ENCODE measurements around the gene BPIFB6. TPM values are rescaled to one million over a fixed set of nuclear protein-coding genes. Genes with fewer than 3 reads are reported as not detected.

The BPIFB6 gene
- polyA plus RNA-seq, 1 donor (not counting 4 experiments of a cell fraction or from before 2014, with no cell fraction given): not detected

DNA sequence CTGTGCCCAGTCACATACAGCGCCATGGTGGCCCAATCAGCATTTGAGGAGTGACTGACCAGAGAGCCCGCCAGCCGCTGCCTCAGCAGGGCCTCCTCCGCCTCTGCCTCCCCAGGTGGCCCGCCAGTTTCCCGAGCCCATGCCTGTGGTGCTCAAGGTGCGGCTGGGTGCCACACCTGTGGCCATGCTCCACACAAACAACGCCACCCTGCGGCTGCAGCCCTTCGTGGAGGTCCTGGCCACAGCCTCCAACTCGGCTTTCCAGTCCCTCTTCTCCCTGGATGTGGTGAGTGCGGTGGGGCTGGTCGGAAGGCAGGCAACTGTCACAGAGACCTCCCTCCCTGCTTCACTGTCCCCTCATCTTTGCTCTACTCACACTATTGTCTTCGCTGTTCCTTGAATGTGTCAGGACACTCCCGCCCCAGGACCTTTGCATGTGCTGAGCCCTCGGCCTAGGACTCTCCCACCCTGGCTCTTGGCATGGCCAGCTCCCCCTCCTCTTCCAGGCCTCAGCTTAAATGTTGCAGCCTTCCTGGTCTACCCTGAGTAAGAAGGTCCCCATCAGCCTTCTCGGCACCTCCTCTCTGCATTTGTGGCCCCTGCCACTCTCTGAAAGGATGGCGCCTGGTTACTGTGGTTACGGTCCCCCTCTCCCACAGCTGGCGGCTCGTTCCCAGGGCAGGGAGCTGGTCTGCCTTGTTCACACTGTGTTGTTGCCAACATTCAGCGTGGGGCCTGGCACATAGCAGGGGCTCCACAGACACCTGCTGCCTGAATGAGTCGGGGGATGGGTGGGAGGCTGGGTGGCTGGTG is 11.8 kb upstream of the BPIFB6 start:
- H3K27ac ChIP-seq (ENCODE audit: control insufficient read depth, insufficient read depth, low read length): no peak overlapping the region
- no peaks in the 10 kb centered on the region for H3K36me3 ChIP-seq (ENCODE audit: control insufficient read depth in 2 of 2, extremely low read depth in 1 of 2, insufficient read depth in 2 of 2, low read length in 2 of 2)
- no peaks in the 10 kb centered on the region for H3K4me1 ChIP-seq (ENCODE audit: control insufficient read depth, extremely low read depth, insufficient read depth, low read length)
- DNase-seq (ENCODE audit: low read depth, low spot score) (no peak), FAIRE-seq (no peak)
- no peak overlapping the region for H3K4me2 ChIP-seq (ENCODE audit: control insufficient read depth, extremely low read depth, insufficient read depth, low read depth, low read length)
- no peak overlapping the region for H2AFZ ChIP-seq (ENCODE audit: control insufficient read depth, low read length)
- no peaks in the 10 kb centered on the region for H3K9me3 ChIP-seq (ENCODE audit: control insufficient read depth, low read depth, low read length)
- no peak overlapping the region for H3K4me3 ChIP-seq (ENCODE audit: control insufficient read depth in 2 of 3, extremely low read depth in 1 of 3, insufficient read depth in 2 of 3, low read depth in 1 of 3, low read length in 3 of 3)
- dilution Hi-C loops (cut with MboI; ENCODE audit: extremely low pct_ligation_motif_present, low sequenced_read_pairs): no loop called here
- no peak for TF ChIP-seq CTCF (optimal IDR thresholded peaks at IDR 0.05 in 1 of 3, IDR thresholded peaks at IDR 0.05 in 1 of 3, conservative IDR thresholded peaks at IDR 0.05 in 1 of 3; ENCODE audit: extremely low read depth in 1 of 3, insufficient read depth in 2 of 3, low read length in 3 of 3)
- no peak for TF ChIP-seq EZH2 (IDR thresholded peaks at IDR 0.05; ENCODE audit: low read length)
- H3K9me1 ChIP-seq (ENCODE audit: control insufficient read depth, extremely low read depth, insufficient read depth, low read length): no peaks in the 10 kb centered on the region
- no peaks in the 10 kb centered on the region for H3K79me2 ChIP-seq (ENCODE audit: control insufficient read depth, insufficient read depth, low read length)
- H4K20me1 ChIP-seq (ENCODE audit: control insufficient read depth, extremely low read depth, insufficient read depth, low read length): no peaks in the 10 kb centered on the region
- no peak overlapping the region for H3K9ac ChIP-seq (ENCODE audit: control insufficient read depth, extremely low read depth, insufficient read depth, low read length)
- no peaks in the 10 kb centered on the region for H3K27me3 ChIP-seq (ENCODE audit: control insufficient read depth, extremely low read depth, insufficient read depth, low read length)

GRCh38 chr20:33020278-33021161 is 10.9 kb upstream of the BPIFB6 start:
- Histone ChIP-seq H3K36me3 (ENCODE audit: control insufficient read depth in 2 of 2, extremely low read depth in 1 of 2, insufficient read depth in 2 of 2, low read length in 2 of 2) (no peaks in the 10 kb centered on the region), H3K4me1 (ENCODE audit: control insufficient read depth, extremely low read depth, insufficient read depth, low read length) (no peaks in the 10 kb centered on the region), H3K9me1 (ENCODE audit: control insufficient read depth, extremely low read depth, insufficient read depth, low read length) (no peaks in the 10 kb centered on the region), H3K27ac (ENCODE audit: control insufficient read depth, insufficient read depth, low read length) (no peak overlapping the region), H2AFZ (ENCODE audit: control insufficient read depth, low read length) (no peak overlapping the region), H3K27me3 (ENCODE audit: control insufficient read depth, extremely low read depth, insufficient read depth, low read length) (no peaks in the 10 kb centered on the region), H3K9ac (ENCODE audit: control insufficient read depth, extremely low read depth, insufficient read depth, low read length) (no peak overlapping the region), H3K4me3 (ENCODE audit: control insufficient read depth in 2 of 3, extremely low read depth in 1 of 3, insufficient read depth in 2 of 3, low read depth in 1 of 3, low read length in 3 of 3) (no peak overlapping the region), H3K79me2 (ENCODE audit: control insufficient read depth, insufficient read depth, low read length) (no peaks in the 10 kb centered on the region), H3K4me2 (ENCODE audit: control insufficient read depth, extremely low read depth, insufficient read depth, low read depth, low read length) (no peak overlapping the region), H3K9me3 (ENCODE audit: control insufficient read depth, low read depth, low read length) (no peaks in the 10 kb centered on the region), H4K20me1 (ENCODE audit: control insufficient read depth, extremely low read depth, insufficient read depth, low read length) (no peaks in the 10 kb centered on the region)
- FAIRE-seq: no peak
- no peak for DNase-seq (ENCODE audit: low read depth, low spot score)
- dilution Hi-C loops (cut with MboI; ENCODE audit: extremely low pct_ligation_motif_present, low sequenced_read_pairs): no loop called here
- no peak for TF ChIP-seq CTCF (optimal IDR thresholded peaks at IDR 0.05 in 1 of 3, IDR thresholded peaks at IDR 0.05 in 1 of 3, conservative IDR thresholded peaks at IDR 0.05 in 1 of 3; ENCODE audit: extremely low read depth in 1 of 3, insufficient read depth in 2 of 3, low read length in 3 of 3)
- TF ChIP-seq EZH2 (IDR thresholded peaks at IDR 0.05; ENCODE audit: low read length): no peak

Data from keratinocyte (primary cell).